SK-N-SH treated with all-trans-retinoic acid at 6 μM for 48 hours (cell line): ENCODE measurements around the gene ANKRD12.

Experiments
- ATAC-seq: fragments of 200-7000 bp; cut with Tn5 transposase; 3 replicates; pipeline ENCODE4 v1.9.1; 2020; ENCODE audit warnings: mild to moderate bottlenecking, moderate library complexity
- ARNTL ChIP-seq: fragments of 450-650 bp; formaldehyde crosslinking; IDR thresholded peaks from 2 replicates; pipeline ENCODE4 v1.5.0; 2020; ENCODE audit warnings: low read depth, mild to moderate bottlenecking, moderate library complexity, borderline replicate concordance
- BACH2 ChIP-seq: fragments of 250-450 bp; sonication (Bioruptor Pico); IDR thresholded peaks from 2 replicates; pipeline ENCODE4 v1.9.0; 2021; ENCODE audit warnings: mild to moderate bottlenecking, borderline replicate concordance
- CREB5 ChIP-seq: fragments of 250-450 bp; sonication (Bioruptor Pico); IDR thresholded peaks from 2 replicates; pipeline ENCODE4 v1.5.1; 2020; ENCODE audit warnings: low read depth, mild to moderate bottlenecking, moderate library complexity
- CSRNP3 ChIP-seq: fragments of 250-450 bp; sonication (Bioruptor Pico); IDR thresholded peaks from 2 replicates; pipeline ENCODE4 v1.5.1; 2021; ENCODE audit warnings: mild to moderate bottlenecking, moderate library complexity
- ISL1 ChIP-seq: fragments of 250-450 bp; sonication (Bioruptor Pico); IDR thresholded peaks from 2 replicates; pipeline ENCODE4 v2.1.2; 2022; ENCODE audit warnings: mild to moderate bottlenecking, moderate library complexity
- OSR1 ChIP-seq: fragments of 250-450 bp; sonication (Bioruptor Pico); IDR thresholded peaks from 2 replicates; pipeline ENCODE4 v1.8.0; 2022; ENCODE audit warnings: moderate library complexity, mild to moderate bottlenecking, inconsistent platforms
- POU6F1 ChIP-seq: fragments of 250-450 bp; sonication (Bioruptor Pico); IDR thresholded peaks from 2 replicates; pipeline ENCODE4 v1.8.0; 2021; ENCODE audit warnings: low read depth, mild to moderate bottlenecking, moderate library complexity, borderline replicate concordance
- PPARA ChIP-seq: fragments of 250-450 bp; sonication (Bioruptor Pico); IDR thresholded peaks from 2 replicates; pipeline ENCODE4 v1.5.0; 2020; ENCODE audit warnings: mild to moderate bottlenecking, borderline replicate concordance
- RARB ChIP-seq: fragments of 250-450 bp; sonication (Bioruptor Pico); IDR thresholded peaks from 2 replicates; pipeline ENCODE4 v1.8.0; 2021; ENCODE audit warnings: mild to moderate bottlenecking, moderate library complexity
- SNAI2 ChIP-seq: fragments of 250-450 bp; sonication (Bioruptor Pico); IDR thresholded peaks from 2 replicates; pipeline ENCODE4 v1.5.0; 2020; ENCODE audit warnings: mild to moderate bottlenecking, moderate library complexity
- TCF4 ChIP-seq: fragments of 250-450 bp; sonication (Bioruptor Pico); IDR thresholded peaks from 2 replicates; pipeline ENCODE4 v1.8.0; 2021; ENCODE audit warnings: mild to moderate bottlenecking, moderate library complexity, borderline replicate concordance
- TOX ChIP-seq: fragments of 250-450 bp; sonication (Bioruptor Pico); IDR thresholded peaks from 2 replicates; pipeline ENCODE4 v1.8.0; 2021; ENCODE audit warnings: mild to moderate bottlenecking, moderate library complexity, borderline replicate concordance
- TSHZ2 ChIP-seq: fragments of 250-450 bp; sonication (Bioruptor Pico); IDR thresholded peaks from 2 replicates; pipeline ENCODE4 v1.5.0; 2020; ENCODE audit warnings: mild to moderate bottlenecking, moderate library complexity
- ZFP30 ChIP-seq: fragments of 450-650 bp; formaldehyde crosslinking; IDR thresholded peaks from 2 replicates; pipeline ENCODE4 v1.5.0; 2022; ENCODE audit warnings: mild to moderate bottlenecking, moderate library complexity
- ZNF565 ChIP-seq: fragments of 450-650 bp; formaldehyde crosslinking; conservative IDR thresholded peaks from 2 replicates; pipeline ENCODE4 v1.5.0; 2020; ENCODE audit warnings: low read depth, mild to moderate bottlenecking, moderate library complexity
- ZNF70 ChIP-seq: fragments of 450-650 bp; formaldehyde crosslinking; IDR thresholded peaks from 2 replicates; pipeline ENCODE4 v1.5.0; 2020; ENCODE audit warnings: mild to moderate bottlenecking, moderate library complexity

Gene ANKRD12

GRCh38 chr18:9137168-9138066, 836 bp downstream of the ANKRD12 start:
- ATAC-seq, result peak; percentile 12
- TF ChIP-seq OSR1 (no peak), ZFP30 (CRISPR knock-in tag) (no peak), SNAI2 (no peak), TOX (CRISPR knock-in tag) (no peak), PPARA (CRISPR knock-in tag) (no peak), RARB (CRISPR knock-in tag) (no peak), ZNF565 (CRISPR knock-in tag) (no peak), CREB5 (no peak), TSHZ2 (no peak)

GRCh38 chr18:9139400-9140039, 2.9 kb downstream of the ANKRD12 start:
- TF ChIP-seq TCF4 (CRISPR knock-in tag) (no peak), RARB (CRISPR knock-in tag) (no peak), ISL1 (CRISPR knock-in tag) (no peak), BACH2 (CRISPR knock-in tag) (no peak), OSR1 (no peak), TSHZ2 (no peak), CSRNP3 (CRISPR knock-in tag) (no peak), ZNF70 (no peak), TOX (CRISPR knock-in tag) (no peak), ARNTL (CRISPR knock-in tag) (no peak)
- ATAC-seq, result no peak

DNA sequence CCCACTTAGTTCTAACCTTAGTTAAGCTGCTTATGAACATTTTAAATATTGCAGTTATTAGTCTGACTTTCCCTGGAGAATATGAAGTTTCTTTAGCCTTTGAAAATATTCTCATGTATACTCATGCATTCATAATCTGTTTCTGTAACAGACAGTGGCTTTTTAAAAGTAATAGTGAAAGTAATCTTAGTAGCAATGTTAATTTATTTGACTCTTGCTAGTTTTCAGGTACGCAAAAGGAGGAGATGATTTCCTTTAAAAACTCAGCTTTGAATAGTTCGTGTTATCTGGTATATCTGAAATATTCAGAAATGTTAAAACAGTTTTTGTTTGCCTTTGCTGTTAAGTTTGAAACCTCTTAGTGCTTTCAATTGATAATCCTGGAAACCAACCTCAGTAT, 3.8 kb downstream of the ANKRD12 start:
- no peak for ATAC-seq

More for the DNA sequence above, 3.8 kb downstream of the ANKRD12 start:
- TF ChIP-seq ZNF565 (CRISPR knock-in tag), result no peak
- TF ChIP-seq POU6F1 (CRISPR knock-in tag), result no peak
- no peak for TF ChIP-seq ZNF70
- TF ChIP-seq TCF4 (CRISPR knock-in tag), result no peak
- TF ChIP-seq BACH2 (CRISPR knock-in tag), result no peak
- TF ChIP-seq ISL1 (CRISPR knock-in tag), result no peak
